Gastroesophageal sphincter (tissue), 4 donors: ENCODE data around the gene LRP6. TPM values are rescaled to one million over a fixed set of nuclear protein-coding genes. Genes with fewer than 3 reads are reported as not detected.

Source experiments
- ATAC-seq: fragments of 150-250 bp; one replicate; pipeline ENCODE4 v1.9.1; 2016; ENCODE audit warnings: mild to moderate bottlenecking, moderate library complexity
- H3K27ac ChIP-seq, 4 donors: fragments of 200-600 bp; sonication (generic) in 3 of 4; 1 replicate in 3 of 4; 2 replicates in 1 of 4; pipeline ENCODE4 v1.5.1; 2016 to 2019
- H3K27me3 ChIP-seq: fragments of 200-600 bp; sonication (generic); one replicate; pipeline ENCODE4 v1.5.1; 2019
- H3K36me3 ChIP-seq, 2 donors: fragments of 200-600 bp; sonication (generic); one replicate each; pipeline ENCODE4 v1.5.1; 2019; ENCODE audit warnings: control low read depth in 1 of 2
- H3K4me1 ChIP-seq, 3 donors: fragments of 200-600 bp; sonication (generic); 1 replicate in 2 of 3; 2 replicates in 1 of 3; pipeline ENCODE4 v1.5.1; 2016 to 2019; ENCODE audit warnings: control low read depth in 2 of 3
- H3K4me3 ChIP-seq, 2 donors: fragments of 200-600 bp; sonication (generic); one replicate each; pipeline ENCODE4 v1.5.1; 2019; ENCODE audit warnings: mild to moderate bottlenecking in 1 of 2, moderate library complexity in 1 of 2
- H3K9me3 ChIP-seq, 3 donors: fragments of 200-600 bp; sonication (generic); one replicate each; pipeline ENCODE4 v1.5.1; 2017 to 2019; ENCODE audit warnings: control low read depth in 2 of 3
- EP300 ChIP-seq: sonication (generic); formaldehyde crosslinking; IDR thresholded peaks from one replicate; pipeline ENCODE4 v1.6.1; 2017; ENCODE audit warnings: antibody characterized with exemption, mild to moderate bottlenecking
- POLR2A ChIP-seq, 2 donors: fragments of 450-650 bp; IDR thresholded peaks; one replicate each; pipeline ENCODE4 v1.6.1; 2017; ENCODE audit warnings: antibody characterized with exemption in 2 of 2, mild to moderate bottlenecking in 2 of 2, moderate library complexity in 1 of 2
- POLR2AphosphoS5 ChIP-seq: sonication (generic); formaldehyde crosslinking; IDR thresholded peaks from one replicate; pipeline ENCODE4 v1.6.1; 2017; ENCODE audit warnings: antibody characterized with exemption
- WGBS, 2 donors: methylation state at CpG; one replicate each; pipeline ENCODE4 v1.1.5; 2018; ENCODE audit warnings: low coverage in 1 of 2; 5-methylcytosine and 5-hydroxymethylcytosine counted together
- total RNA-seq, 4 donors: library from RNA; depleted of rRNA; stranded (reverse); fragments of >200 nt; gene quantifications; one replicate each; pipeline ENCODE4 v1.1.0, GENCODE V29; 2016
- TF ChIP-seq, protein P1 (sequence below), 4 experiments: fragments of 200-600 bp in 2 of 4; fragments of 450-650 bp in 2 of 4; sonication (generic) in 1 of 4; IDR thresholded peaks; one replicate each; pipeline ENCODE4 v1.5.1; 2017 to 2019; ENCODE audit warnings: antibody characterized with exemption in 4 of 4, mild to moderate bottlenecking in 2 of 4, moderate library complexity in 2 of 4

The LRP6 gene
- total RNA-seq, 4 donors from 2014 or later, result 34.5 to 58.5 (median 42.6) TPM

DNA sequence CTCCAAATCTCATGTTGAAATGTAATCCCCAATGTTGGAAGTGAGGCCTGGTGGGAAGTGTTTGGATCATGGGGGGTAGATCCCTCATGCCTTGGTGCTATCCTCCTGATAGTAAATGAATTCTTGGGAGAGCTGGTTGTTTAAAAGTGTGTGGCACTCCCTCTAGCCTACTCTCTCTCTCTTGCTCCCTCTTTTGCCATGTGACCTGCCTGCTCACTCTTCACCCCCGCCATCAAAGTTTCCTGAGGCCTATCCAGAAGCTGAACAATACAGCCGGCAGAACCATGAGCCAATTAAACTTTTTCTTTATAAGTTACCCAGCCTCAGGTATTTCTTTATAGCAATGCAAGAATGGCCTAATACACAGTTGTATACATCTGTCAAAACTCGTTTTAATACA lies 133.6 kb downstream of the LRP6 start:
- Histone ChIP-seq H3K27me3 (no peaks in the 10 kb centered on the region), H3K36me3 (peaks cover 0 to 54% of the 10 kb centered on the region in 2 donors), H3K9me3 (no peaks in the 10 kb centered on the region), H3K27ac (no peak overlapping the region), H3K4me3 (no peak overlapping the region), H3K4me1 (no peaks in the 10 kb centered on the region)
- TF ChIP-seq POLR2AphosphoS5, result no peak
- TF ChIP-seq EP300, result no peak
- TF ChIP-seq POLR2A (IDR thresholded peaks at IDR 0.05), result no peak
- TF ChIP-seq, protein P1, sequence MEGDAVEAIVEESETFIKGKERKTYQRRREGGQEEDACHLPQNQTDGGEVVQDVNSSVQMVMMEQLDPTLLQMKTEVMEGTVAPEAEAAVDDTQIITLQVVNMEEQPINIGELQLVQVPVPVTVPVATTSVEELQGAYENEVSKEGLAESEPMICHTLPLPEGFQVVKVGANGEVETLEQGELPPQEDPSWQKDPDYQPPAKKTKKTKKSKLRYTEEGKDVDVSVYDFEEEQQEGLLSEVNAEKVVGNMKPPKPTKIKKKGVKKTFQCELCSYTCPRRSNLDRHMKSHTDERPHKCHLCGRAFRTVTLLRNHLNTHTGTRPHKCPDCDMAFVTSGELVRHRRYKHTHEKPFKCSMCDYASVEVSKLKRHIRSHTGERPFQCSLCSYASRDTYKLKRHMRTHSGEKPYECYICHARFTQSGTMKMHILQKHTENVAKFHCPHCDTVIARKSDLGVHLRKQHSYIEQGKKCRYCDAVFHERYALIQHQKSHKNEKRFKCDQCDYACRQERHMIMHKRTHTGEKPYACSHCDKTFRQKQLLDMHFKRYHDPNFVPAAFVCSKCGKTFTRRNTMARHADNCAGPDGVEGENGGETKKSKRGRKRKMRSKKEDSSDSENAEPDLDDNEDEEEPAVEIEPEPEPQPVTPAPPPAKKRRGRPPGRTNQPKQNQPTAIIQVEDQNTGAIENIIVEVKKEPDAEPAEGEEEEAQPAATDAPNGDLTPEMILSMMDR (IDR thresholded peaks at IDR 0.05), result no peak
- no peak for ATAC-seq
- 89 to 91% methylated on average over 3 of the region's 3 CpGs for WGBS, 2 donors

DNA sequence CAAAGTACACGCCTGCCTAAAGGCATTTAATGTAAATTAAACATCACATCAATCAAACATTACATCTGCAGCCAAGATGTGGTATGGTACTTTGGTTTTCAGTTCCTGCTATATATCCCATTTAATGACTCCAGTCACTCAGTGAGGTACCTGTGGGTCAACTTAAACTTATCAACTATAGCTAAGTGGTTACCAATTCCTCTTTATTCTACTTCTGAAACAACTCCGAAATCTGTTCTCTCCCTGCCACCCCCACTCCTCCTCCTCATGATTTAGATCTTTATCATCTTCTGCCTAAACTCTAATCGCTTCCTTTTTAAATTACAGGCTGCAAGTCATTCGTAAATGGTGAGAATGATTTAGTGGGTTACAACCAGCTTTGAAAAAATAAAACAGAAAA lies 138.2 kb downstream of the LRP6 start:
- ATAC-seq, result no peak
- Histone ChIP-seq H3K27me3 (no peaks in the 10 kb centered on the region), H3K36me3 (peaks cover 3 to 65% of the 10 kb centered on the region in 2 donors), H3K27ac (no peak overlapping the region), H3K9me3 (no peaks in the 10 kb centered on the region), H3K4me1 (no peaks in the 10 kb centered on the region), H3K4me3 (no peak overlapping the region)
- WGBS, 2 donors, result 73 to 83% methylated on average over 4 of the region's 4 CpGs
- TF ChIP-seq EP300 (no peak), POLR2A (IDR thresholded peaks at IDR 0.05) (no peak), POLR2AphosphoS5 (no peak)

DNA sequence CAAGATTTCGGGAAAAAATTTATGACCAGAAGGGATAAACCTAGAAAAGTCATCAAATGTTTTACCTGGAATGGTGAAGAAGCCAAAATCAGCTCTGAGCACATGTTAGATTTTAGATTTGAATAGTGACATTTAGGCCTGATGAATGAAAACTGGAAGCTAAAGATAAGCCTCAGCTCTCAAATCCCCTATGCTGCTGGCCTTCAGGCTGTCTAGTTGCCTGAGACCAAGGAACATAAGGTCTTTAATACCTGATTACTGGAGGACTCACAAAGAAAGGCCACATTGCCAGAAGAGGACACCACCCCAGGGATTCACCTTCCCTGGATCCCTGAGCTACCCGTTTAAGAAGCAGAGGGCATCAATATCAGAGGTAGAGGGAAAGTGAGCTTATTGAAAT lies 139.5 kb downstream of the LRP6 start:
- 100% methylated on average over 1 of the region's 2 CpGs for WGBS, 2 donors

DNA sequence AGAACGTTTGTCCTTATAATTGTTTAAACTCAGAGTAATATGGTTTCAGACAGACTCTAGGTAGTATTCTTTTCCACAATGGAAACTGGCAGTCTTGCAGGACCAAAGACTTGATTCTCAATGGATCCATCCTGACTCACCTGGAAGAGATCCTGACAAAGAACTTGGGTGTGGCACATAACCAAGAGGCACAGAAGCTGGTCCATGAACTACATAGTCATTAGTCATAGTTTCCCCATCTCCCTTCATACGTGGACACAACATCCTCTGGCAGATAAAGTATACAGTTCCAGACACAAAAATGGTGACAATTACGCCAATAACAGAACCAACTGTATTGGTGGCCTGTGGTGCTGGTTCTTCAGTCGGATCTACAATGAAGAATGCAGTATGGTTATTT lies 140.3 kb downstream of the LRP6 start:
- 79 to 88% methylated on average over 4 of the region's 4 CpGs for WGBS, 2 donors

More for the DNA sequence above, 139.5 kb downstream of the LRP6 start:
- Histone ChIP-seq H3K36me3 (peaks cover 3 to 78% of the 10 kb centered on the region in 2 donors), H3K4me1 (peaks cover 0 to 3% (median 0%) of the 10 kb centered on the region in 3 donors), H3K27me3 (no peaks in the 10 kb centered on the region), H3K4me3 (no peak overlapping the region), H3K27ac (no peak overlapping the region), H3K9me3 (no peaks in the 10 kb centered on the region)
- no peak for ATAC-seq
- TF ChIP-seq, protein P1 (IDR thresholded peaks at IDR 0.05), result no peak
- TF ChIP-seq POLR2A (IDR thresholded peaks at IDR 0.05) (no peak), POLR2AphosphoS5 (no peak), EP300 (no peak)

DNA sequence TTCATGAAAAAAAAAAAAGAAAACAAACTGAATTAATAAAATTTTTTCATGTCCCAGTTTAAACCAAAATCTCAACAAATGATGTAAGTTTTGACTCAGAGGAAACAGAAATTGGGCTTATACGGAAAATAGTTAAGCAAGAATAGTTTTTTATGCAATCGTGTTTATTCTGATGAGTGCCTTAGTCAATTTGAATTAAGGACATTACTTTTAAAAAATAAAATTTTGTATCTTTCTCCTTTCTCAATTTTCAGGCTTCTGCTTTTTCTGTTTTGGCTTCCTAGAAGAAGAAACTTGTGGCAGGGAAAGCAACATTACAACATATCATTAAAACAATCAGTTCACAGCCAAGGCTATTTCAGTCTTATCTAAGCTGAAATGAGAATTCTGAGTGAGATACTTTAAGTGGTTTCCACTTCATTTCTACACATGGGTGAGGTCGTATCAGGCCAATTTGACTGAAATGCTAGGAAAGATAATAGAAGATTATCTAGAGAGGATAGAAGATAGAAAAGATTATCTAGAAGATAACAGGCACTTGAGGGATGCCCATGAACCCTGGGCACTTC lies 143.7 kb downstream of the LRP6 start:
- Histone ChIP-seq H3K9me3 (no peaks in the 10 kb centered on the region), H3K4me3 (no peak overlapping the region), H3K27me3 (no peaks in the 10 kb centered on the region), H3K4me1 (peaks cover 0 to 3% (median 0%) of the 10 kb centered on the region in 3 donors), H3K27ac (peak overlapping the region in 2 of 4 donors; percentile 7 to 17), H3K36me3 (peaks cover 3 to 67% of the 10 kb centered on the region in 2 donors)
- 66 to 88% methylated on average over 3 of the region's 3 CpGs for WGBS, 2 donors
- TF ChIP-seq, protein P1 (IDR thresholded peaks at IDR 0.05), result no peak
- TF ChIP-seq POLR2AphosphoS5 (no peak), POLR2A (IDR thresholded peaks at IDR 0.05) (no peak), EP300 (no peak)
- peak; percentile 50 for ATAC-seq

More for the DNA sequence above, 140.3 kb downstream of the LRP6 start:
- H3K27me3 ChIP-seq, result no peaks in the 10 kb centered on the region
- peaks cover 3 to 77% of the 10 kb centered on the region in 2 donors for H3K36me3 ChIP-seq
- TF ChIP-seq POLR2AphosphoS5, result no peak
- TF ChIP-seq, protein P1 (IDR thresholded peaks at IDR 0.05), result no peak
- TF ChIP-seq EP300, result no peak
- H3K4me3 ChIP-seq, result no peak overlapping the region
- peaks cover 0 to 3% (median 0%) of the 10 kb centered on the region in 3 donors for H3K4me1 ChIP-seq
- ATAC-seq, result no peak
- H3K27ac ChIP-seq, result no peak overlapping the region
- no peaks in the 10 kb centered on the region for H3K9me3 ChIP-seq
